NCI-H2196 (cell line): ENCODE data around the gene ABHD12.

ENCODE experiments used
- DNase-seq: peaks from one replicate; lab custom pipeline; 2025; ENCODE audit not compliant: unreplicated experiment; lab: John Stamatoyannopoulos, UW

The ABHD12 gene

GRCh38 chr20:25280051-25280573 lies 110.5 kb downstream of the ABHD12 start:
- DNase-seq = peak; percentile 88

- no peak for DNase-seq
Measured at GRCh38 chr20:25279403-25279802, 111.2 kb downstream of the ABHD12 start.

GRCh38 chr20:25278636-25279361 lies 111.8 kb downstream of the ABHD12 start:
- no peak for DNase-seq

GRCh38 chr20:25277941-25278521 lies 112.6 kb downstream of the ABHD12 start:
- no peak for DNase-seq

- DNase-seq = no peak
Measured at GRCh38 chr20:25277051-25277801, 113.4 kb downstream of the ABHD12 start.

- no peak for DNase-seq
Measured at GRCh38 chr20:25276533-25277050, 114.0 kb downstream of the ABHD12 start.

- DNase-seq = no peak
Measured at GRCh38 chr20:25275813-25276532, 114.7 kb downstream of the ABHD12 start.

- no peak for DNase-seq
Measured at GRCh38 chr20:25274891-25275812, 115.5 kb downstream of the ABHD12 start.

GRCh38 chr20:25274481-25274880 lies 116.2 kb downstream of the ABHD12 start:
- no peak for DNase-seq

- no peak for DNase-seq
Measured at GRCh38 chr20:25273541-25274358, 116.9 kb downstream of the ABHD12 start.

- DNase-seq = no peak
Measured at GRCh38 chr20:25273046-25273445, 117.6 kb downstream of the ABHD12 start.

GRCh38 chr20:25272223-25273000 lies 118.2 kb downstream of the ABHD12 start:
- no peak for DNase-seq

- DNase-seq = no peak
Measured at GRCh38 chr20:25271486-25272222, 119.0 kb downstream of the ABHD12 start.

- DNase-seq = no peak
Measured at GRCh38 chr20:25270829-25271251, 119.8 kb downstream of the ABHD12 start.

GRCh38 chr20:25269833-25270170 lies 120.8 kb downstream of the ABHD12 start:
- DNase-seq = no peak

- no peak for DNase-seq
Measured at GRCh38 chr20:25269057-25269832, 121.4 kb downstream of the ABHD12 start.
